Muscle layer of duodenum (tissue), 2 donors: ENCODE results near the gene IGF2BP2.

Source experiments
- H3K27ac ChIP-seq: one replicate; pipeline ENCODE4 v1.7.0; 2013; ENCODE audit warnings: mild to moderate bottlenecking, low read length
- H3K27me3 ChIP-seq: one replicate; pipeline ENCODE4 v1.7.0; 2013; ENCODE audit warnings: low read depth, mild to moderate bottlenecking, control low read depth, low read length
- H3K36me3 ChIP-seq, 2 donors: one replicate each; pipeline ENCODE4 v1.7.0; 2013; ENCODE audit warnings: low read length in 2 of 2, control low read depth in 1 of 2, mild to moderate bottlenecking in 1 of 2; ENCODE audit not compliant: insufficient read depth in 2 of 2, control insufficient read depth in 1 of 2
- H3K4me1 ChIP-seq, 2 donors: one replicate each; pipeline ENCODE4 v1.7.0; 2013; ENCODE audit warnings: low read length in 2 of 2, mild to moderate bottlenecking in 2 of 2, control low read depth in 1 of 2, moderate library complexity in 1 of 2; ENCODE audit not compliant: insufficient read depth in 2 of 2, control insufficient read depth in 1 of 2
- H3K4me3 ChIP-seq, 2 donors: one replicate each; pipeline ENCODE4 v1.7.0; 2013; ENCODE audit warnings: low read length in 2 of 2, low read depth in 1 of 2, mild to moderate bottlenecking in 1 of 2
- H3K9me3 ChIP-seq, 2 donors: one replicate each; pipeline ENCODE4 v1.7.0; 2013; ENCODE audit warnings: low read length in 2 of 2, control low read depth in 1 of 2, mild to moderate bottlenecking in 1 of 2; ENCODE audit not compliant: control insufficient read depth in 1 of 2
- donor health status: healthy.

IGF2BP2 gene

GRCh38 chr3:185656321-185656840 is 168.5 kb downstream of the IGF2BP2 start:
- peak overlapping the region; percentile 49 for H3K27ac ChIP-seq
- no peak overlapping the region for H3K4me3 ChIP-seq
- peaks cover 0 to 21% of the 10 kb centered on the region in 2 donors for H3K4me1 ChIP-seq
- H3K9me3 ChIP-seq: no peaks in the 10 kb centered on the region
- H3K36me3 ChIP-seq: no peaks in the 10 kb centered on the region
- H3K27me3 ChIP-seq: no peaks in the 10 kb centered on the region

GRCh38 chr3:185655426-185656320 is 169.2 kb downstream of the IGF2BP2 start:
- no peaks in the 10 kb centered on the region for H3K27me3 ChIP-seq
- H3K9me3 ChIP-seq: no peaks in the 10 kb centered on the region
- H3K36me3 ChIP-seq: no peaks in the 10 kb centered on the region
- no peak overlapping the region for H3K4me3 ChIP-seq
- H3K4me1 ChIP-seq: peaks cover 0 to 17% of the 10 kb centered on the region in 2 donors
- H3K27ac ChIP-seq: no peak overlapping the region

- Histone ChIP-seq H3K36me3 (no peaks in the 10 kb centered on the region), H3K27ac (no peak overlapping the region)
Measured at GRCh38 chr3:185654758-185655145, 170.1 kb downstream of the IGF2BP2 start.

GRCh38 chr3:185653949-185654757 is 170.7 kb downstream of the IGF2BP2 start:
- no peaks in the 10 kb centered on the region for H3K36me3 ChIP-seq
- peaks cover 0 to 9% of the 10 kb centered on the region in 2 donors for H3K4me1 ChIP-seq
- no peak overlapping the region for H3K27ac ChIP-seq
- H3K4me3 ChIP-seq: no peak overlapping the region
- no peaks in the 10 kb centered on the region for H3K9me3 ChIP-seq
- no peaks in the 10 kb centered on the region for H3K27me3 ChIP-seq

More at GRCh38 chr3:185654758-185655145, 170.1 kb downstream of the IGF2BP2 start:
- Histone ChIP-seq H3K4me3 (no peak overlapping the region), H3K27me3 (no peaks in the 10 kb centered on the region), H3K9me3 (no peaks in the 10 kb centered on the region), H3K4me1 (peaks cover 0 to 9% of the 10 kb centered on the region in 2 donors)

- no peaks in the 10 kb centered on the region for H3K36me3 ChIP-seq
- no peak overlapping the region for H3K27ac ChIP-seq
Measured at GRCh38 chr3:185651971-185652370, 172.9 kb downstream of the IGF2BP2 start.

GRCh38 chr3:185649414-185649813 is 175.4 kb downstream of the IGF2BP2 start:
- Histone ChIP-seq H3K4me1 (no peaks in the 10 kb centered on the region), H3K4me3 (no peak overlapping the region), H3K9me3 (no peaks in the 10 kb centered on the region), H3K36me3 (no peaks in the 10 kb centered on the region), H3K27ac (no peak overlapping the region), H3K27me3 (no peaks in the 10 kb centered on the region)

More at GRCh38 chr3:185651971-185652370, 172.9 kb downstream of the IGF2BP2 start:
- Histone ChIP-seq H3K9me3 (no peaks in the 10 kb centered on the region), H3K4me3 (no peak overlapping the region), H3K4me1 (peaks cover 0 to 8% of the 10 kb centered on the region in 2 donors), H3K27me3 (no peaks in the 10 kb centered on the region)

- Histone ChIP-seq H3K9me3 (no peaks in the 10 kb centered on the region), H3K4me1 (no peaks in the 10 kb centered on the region), H3K27me3 (no peaks in the 10 kb centered on the region), H3K36me3 (no peaks in the 10 kb centered on the region), H3K4me3 (no peak overlapping the region), H3K27ac (no peak overlapping the region)
Measured at GRCh38 chr3:185648396-185648795, 176.4 kb downstream of the IGF2BP2 start.

GRCh38 chr3:185647880-185648210 is 177.0 kb downstream of the IGF2BP2 start:
- no peak overlapping the region for H3K27ac ChIP-seq
- H3K4me3 ChIP-seq: no peak overlapping the region
- no peaks in the 10 kb centered on the region for H3K36me3 ChIP-seq
- H3K9me3 ChIP-seq: no peaks in the 10 kb centered on the region
- no peaks in the 10 kb centered on the region for H3K27me3 ChIP-seq
- no peaks in the 10 kb centered on the region for H3K4me1 ChIP-seq

GRCh38 chr3:185647134-185647879 is 177.5 kb downstream of the IGF2BP2 start:
- Histone ChIP-seq H3K36me3 (no peaks in the 10 kb centered on the region), H3K4me3 (no peak overlapping the region), H3K27me3 (no peaks in the 10 kb centered on the region), H3K9me3 (no peaks in the 10 kb centered on the region), H3K27ac (no peak overlapping the region), H3K4me1 (no peaks in the 10 kb centered on the region)

- no peak overlapping the region for H3K27ac ChIP-seq
- no peaks in the 10 kb centered on the region for H3K4me1 ChIP-seq
- H3K4me3 ChIP-seq: no peak overlapping the region
- no peaks in the 10 kb centered on the region for H3K36me3 ChIP-seq
- no peaks in the 10 kb centered on the region for H3K9me3 ChIP-seq
- H3K27me3 ChIP-seq: no peaks in the 10 kb centered on the region
Measured at GRCh38 chr3:185646382-185647133, 178.3 kb downstream of the IGF2BP2 start.
